Measurements from ENCODE around the gene TACC3.

TACC3 gene

DNA sequence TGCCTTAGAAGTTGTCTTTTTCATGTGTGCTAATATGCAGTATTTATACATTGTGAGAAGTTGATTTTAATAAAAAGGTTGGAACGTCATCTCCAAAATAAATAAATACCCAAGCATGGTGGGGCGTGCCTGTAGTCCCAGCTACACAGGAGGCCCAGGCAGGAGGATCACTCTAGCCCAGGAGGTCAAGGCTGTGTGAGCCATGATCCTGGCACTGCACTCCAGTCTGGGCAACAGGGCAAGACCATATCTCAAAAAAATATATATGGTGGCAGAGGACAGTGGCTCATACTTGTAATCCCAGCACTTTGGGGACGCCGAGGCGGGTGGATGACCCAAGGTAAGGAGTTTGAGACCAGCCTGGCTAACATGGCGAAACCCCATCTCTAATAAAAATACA is 15.6 kb upstream of the TACC3 start:
- DNase-seq, result no peak

DNA sequence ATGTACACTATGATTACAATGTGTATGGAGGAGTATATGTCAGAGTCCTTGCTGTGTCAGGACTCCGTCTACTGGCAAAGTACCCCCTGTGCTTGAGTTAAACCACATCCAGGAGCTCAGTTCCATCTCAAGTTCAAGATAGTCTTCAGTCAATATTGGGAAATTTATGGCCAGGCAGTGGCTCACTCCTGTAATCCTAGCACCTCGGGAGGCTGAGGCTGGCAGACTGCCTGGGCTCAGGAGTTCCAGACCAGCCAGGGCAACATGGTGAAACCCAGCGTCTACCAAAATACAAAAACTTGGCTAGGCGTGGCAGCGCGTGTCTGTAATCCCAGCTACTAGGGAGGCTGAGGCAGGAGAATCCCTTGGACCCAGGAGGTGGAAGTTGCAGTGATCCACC is 15.0 kb upstream of the TACC3 start:
- no peak for DNase-seq

DNA sequence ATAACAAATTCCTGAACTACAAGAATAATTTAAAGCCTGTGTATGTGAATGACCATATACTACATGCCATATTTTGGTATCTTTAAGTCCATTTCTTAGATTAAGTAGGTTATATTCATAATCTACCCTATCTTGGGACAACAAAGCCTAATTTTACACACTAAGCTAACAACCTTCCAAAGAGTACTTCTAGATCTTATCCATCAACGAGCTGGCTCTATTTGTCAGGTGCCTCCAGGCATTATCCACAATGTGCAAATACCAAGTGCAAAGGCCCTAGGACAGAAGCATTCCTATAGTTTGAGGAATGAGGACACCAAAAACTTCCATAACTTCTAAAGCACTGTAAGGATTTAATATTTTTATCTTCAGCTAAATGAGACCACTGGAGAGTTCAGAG is 12.7 kb upstream of the TACC3 start:
- DNase-seq, result no peak

DNA sequence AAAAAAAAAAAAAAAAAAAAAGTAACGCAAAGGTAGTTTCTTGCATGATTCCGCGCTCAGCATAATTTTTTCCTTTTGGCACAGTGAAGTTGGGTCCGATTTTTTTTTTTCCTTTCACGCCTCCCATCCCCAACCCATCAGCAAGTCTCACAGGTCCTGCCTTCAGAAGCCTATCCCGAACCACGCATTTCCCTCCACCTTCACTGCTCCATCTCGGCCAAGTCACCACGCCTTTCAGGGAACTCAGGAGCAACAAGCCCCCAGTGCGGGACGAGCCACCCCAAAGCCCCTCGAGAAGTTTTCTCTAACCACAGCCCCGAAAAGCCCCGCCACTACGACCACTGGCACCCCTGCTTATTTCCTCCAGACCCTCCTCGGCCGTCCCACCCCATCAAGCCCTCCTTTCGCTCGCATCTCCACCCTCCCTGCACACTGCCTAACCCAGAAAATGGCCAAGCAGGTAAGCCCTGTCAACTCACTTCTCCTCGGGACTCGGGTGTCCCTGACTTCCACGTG is 10.2 kb upstream of the TACC3 start:
- no peak for DNase-seq

DNA sequence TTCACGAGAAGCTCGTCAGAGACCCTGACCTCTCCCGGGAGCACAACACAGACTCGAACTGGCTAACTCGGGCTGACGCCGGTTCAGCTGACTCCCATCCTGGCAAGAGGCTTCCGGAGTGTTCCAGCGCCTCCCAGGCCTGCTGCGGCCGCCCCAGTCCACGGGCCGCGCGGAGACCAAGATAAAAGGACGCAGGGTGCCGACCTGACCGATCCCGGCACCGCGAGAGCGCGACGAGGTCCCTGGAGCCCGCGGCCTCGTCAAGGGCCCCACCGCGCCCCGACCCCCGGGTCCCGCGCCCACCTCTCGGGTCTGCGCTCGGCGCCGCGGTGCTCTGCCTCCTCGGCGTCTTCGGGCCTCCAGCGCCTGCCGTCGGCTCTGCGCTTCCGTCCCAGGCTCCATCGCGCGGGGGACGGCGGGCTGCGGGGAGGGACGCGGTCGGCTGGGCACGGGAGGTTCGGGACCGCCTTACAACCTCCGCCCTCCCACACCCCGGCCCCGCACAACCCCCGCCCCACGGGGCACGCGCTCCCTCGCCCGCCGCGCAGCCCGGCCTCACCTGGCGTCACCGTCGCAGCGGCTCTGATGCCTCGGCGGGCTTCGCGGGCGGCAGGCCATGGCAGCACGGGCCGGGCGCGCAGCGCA is 9.6 kb upstream of the TACC3 start:
- DNase-seq, result no peak

DNA sequence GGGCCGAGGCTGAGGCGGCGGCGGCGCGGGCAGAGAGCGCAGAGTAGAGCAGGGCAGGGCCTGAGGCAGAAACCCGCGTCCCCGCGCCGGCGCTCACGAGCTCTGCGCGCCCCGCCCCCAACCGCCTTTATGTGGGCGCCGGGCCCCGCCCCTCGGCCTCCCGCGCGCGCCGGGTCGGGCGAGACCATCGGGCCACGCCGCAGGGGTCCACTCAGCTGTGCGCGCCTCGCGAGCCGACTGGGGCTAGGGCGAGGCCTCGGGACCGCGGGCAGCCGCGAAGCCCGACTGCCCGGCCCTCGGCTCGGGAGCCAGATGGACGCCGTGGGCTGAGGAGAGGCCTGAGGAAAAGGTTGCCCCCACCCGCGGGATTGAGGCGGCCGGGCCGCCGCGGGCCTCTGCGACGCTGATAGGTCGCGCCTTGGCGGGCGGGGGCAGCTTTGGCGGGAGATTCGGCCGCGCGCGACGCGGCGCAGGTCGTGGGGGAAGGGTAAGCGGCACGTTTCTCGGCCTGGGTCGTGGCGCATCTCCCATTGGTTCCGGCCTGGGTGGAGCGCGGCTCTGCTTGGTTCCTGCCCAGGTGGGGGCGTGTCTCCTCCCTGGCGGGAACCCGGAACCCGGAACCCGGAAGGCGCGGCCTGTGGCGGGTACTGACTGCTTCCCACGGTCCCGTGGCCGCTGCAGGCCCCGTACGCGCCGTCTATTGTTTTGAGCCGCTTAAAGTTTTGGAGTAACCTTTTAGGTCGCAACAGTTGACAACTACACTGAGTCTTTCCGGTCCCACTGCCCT is 8.9 kb upstream of the TACC3 start, which contains the start of gene SLBP:
SLBP (minus strand) TSS at position 104 of the 787 bp plus-strand sequence. CDS start 131 bp downstream, outside the sequence.
- peak; percentile 40 for DNase-seq

DNA sequence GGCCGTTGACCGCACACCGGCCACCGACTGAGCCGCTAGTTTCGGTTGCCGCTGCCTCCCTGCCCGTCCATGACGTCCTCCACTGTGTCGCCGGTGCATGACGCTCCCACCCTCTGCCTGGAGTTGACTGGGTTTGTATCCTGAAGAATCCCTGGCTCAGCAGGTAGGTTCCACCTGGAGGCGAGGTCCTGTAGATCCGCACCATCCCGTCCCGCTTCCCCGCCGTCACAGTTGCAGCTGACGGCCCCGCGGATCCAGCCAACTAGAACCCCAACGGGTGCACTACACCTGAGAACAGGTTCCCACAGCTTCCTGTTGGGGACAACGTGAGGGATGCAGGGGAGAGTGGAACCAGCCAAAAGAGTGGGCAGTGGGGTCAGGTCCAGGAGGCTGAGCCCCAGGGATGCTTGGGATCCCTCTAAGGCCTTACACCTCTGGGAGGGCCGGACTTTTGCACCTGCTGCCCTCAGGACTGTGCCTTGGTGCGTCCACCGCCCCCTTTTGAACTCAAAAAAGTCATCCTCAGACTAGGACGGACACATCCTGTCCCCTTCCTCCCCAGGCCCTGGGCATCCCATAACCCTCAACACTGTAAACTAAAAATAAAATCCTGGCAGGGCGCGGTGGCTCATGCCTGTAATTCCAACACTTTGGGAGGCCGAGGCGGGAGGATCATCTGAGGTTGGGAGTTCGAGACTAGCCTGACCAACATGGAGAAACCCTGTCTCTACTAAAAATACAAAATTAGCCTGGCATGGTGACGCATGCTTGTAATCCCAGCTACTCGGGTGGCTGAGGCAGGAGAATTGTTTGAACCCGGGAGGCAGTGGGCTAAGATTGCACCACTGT is 8.1 kb upstream of the TACC3 start:
- DNase-seq, result no peak

DNA sequence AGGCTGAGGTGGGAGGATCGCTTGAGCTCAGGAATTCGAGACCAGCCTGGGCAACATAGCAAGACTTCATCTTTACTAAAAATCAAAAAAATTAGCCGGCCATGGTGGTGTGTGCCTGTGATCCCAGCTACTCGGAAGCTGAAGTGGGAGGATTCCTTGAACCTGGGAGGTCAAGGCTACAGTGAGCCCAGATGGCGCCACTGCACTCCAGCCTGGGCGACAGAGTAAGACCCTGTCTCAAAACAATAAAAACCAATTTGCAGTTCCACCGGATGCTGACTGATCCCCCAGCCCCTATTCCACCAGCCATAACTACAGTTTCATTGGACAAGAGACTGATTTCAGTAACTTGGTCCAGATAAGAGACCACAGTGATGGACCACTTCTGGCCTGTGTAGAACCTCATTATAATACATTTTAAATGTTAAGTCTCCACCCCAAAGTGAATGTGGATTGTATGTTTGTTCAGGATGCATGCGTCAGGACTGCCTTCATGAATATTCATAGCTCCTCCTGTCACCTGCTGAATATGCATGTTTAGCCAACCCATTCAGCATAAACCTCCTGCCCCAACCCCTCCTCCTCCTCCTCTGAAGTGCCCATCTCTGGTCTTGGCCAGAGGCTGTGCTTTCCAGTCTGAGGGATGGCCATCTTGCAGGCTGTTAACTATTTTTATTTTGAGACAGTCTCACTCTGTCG is 6.9 kb upstream of the TACC3 start:
- DNase-seq, result no peak

DNA sequence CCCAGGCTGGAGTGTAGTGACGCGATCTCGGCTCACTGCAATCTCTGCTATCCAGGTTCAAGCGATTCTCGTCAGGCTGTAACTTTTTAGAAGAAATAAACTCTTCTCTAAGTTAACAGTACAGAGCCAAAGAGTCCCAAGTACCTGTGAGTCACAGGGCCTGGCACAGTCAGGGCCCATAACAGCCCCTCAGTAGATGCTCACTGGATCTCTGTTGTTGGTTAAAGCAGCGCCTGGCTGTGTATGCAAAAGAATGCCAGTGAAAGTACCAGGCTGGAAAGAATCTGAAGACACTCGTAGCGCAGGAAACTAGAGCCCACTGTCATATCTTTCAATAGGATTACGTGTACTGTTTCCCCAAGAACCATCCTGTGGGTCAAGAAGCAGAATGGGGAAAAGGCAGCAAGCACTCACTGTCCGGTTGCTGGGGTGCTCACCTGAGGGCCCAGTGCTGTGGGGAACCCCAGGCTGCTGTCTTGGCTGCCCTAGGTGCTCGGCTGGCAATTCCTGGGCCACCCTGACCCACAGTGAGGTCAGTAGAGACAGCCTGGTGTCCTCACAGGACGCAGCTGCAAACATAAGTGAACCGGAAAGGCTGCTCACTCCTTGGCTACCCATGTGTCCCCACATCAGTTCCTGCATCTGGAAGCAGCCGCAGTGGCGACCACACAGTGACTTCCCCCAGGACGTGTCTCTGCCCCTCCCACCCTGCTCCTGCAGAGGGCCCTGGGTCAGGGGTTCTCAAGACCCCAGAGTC is 6.1 kb upstream of the TACC3 start:
- DNase-seq, result no peak

DNA sequence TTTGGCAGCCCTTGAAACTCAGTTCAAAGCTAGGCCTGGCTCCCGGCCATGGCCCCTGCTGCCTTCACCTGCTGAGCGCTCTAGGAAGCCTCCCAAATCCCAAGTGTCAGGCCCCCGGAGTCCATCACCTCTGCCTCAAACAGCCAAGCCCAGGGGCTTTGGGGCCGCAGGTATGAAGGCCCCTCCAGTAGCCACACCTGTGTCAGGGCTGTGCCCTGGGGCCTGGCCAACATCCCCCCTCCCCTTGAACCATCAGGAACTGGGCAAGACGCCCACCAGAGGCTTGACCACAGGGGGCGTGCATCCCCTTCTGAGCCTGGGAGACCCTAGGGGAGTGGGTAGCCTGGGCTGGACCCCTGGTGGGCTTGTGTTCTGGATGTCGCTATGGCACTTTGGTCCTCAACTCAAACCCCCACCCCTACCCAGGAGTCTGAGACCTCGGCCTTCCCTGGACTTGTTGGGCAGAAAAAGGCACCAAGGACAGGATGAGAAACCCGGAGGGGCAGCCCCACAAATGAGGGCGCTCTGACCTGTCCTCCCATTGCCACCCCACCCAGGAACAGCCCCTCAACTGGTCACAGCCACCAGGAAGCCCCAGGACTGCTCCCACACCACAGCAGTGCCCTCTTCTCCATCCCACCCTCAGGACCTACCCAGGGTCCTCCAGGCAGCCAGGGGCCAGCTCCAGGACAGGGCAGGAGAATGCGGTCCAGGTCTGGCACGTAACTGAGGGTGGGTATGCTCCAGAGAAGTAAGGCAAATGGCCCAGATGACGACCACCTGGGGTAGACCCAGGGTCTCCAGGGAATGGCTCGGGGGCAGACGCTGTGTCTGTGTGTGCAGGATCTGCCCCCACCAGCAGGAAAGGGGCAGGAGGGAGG is 5.0 kb upstream of the TACC3 start:
- DNase-seq, result no peak

DNA sequence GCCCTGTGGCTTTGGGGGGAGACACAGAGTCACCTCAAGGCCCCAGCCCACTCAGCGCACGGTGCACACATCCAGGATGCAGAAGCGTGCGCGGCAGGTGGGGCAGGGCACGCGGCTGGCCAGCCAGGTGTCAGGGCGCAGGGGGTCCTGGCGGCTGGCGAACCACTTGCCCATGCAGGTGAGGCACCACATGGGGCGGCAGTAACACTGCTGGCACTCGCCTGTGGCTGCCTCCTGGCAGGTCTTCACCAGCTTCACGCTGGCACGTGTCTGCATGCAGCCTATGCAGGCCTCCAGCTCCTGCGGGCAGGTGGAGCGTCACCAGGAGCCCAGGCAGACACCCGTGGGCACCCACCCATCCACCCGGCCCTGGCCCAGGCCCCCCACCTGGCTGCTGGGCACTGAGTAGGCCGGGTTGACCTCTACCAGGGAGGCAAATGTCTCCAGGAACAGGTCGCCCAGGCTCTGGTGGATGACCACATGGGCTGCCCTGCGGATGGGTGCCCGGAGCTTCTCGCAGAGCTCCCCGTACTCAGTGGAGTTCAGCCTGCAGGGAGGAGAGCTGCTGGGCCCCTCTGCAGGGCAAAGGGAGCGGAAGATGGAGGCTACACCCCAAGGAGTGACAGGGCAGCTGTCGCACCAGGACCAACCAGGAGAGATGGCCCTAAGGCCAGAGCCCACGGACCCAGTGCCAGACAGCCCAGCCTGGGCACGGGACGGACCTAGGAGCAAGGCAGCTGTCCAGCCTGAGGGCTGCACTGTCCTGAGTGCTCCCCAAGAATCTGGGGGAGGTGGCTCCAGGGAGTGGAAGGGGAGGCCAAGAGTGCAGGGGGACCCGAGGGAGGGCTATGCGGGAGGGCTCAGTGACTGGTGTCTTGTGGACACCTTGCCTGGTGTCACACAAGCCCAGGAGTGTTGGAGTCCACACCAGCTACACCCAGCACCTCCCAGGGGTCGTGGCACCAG is 3.9 kb upstream of the TACC3 start:
- no peak for DNase-seq

DNA sequence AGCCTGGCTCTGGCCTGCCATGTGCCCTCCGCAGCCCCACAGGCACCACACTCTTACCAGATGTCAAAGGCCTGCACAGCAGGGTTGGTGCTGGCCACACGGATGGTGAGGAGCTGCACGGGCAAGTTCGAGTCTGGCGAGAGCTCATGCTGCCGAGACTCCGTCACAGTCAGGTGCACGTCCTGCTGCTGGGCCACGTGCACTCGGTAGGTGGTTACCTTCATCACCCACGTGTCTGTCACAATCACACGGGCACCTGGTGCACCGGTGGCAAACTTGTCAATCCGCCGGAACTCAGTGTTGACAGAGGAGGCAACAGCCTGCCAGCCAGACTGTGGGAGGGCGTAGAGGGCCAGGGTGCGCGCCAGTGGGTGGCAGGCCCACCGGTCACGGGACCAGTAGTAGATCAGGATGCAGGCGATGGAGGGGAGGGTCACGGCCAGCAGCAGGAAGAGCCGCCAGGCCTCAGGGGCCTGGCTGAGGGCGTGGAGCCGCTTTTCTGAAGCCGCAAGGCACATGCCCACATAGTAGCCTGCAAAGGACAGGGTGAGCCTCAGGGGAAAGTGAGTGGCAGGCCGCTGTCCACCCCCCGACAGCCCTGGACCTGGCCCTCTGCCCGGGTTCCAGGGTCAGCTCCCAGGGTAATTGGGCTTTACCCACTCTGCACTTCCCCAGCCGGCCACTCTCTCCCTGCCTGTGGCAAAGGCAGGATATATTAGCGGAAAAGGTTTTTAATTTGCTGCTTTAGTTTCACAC is 3.0 kb upstream of the TACC3 start:
- DNase-seq, result no peak

DNA sequence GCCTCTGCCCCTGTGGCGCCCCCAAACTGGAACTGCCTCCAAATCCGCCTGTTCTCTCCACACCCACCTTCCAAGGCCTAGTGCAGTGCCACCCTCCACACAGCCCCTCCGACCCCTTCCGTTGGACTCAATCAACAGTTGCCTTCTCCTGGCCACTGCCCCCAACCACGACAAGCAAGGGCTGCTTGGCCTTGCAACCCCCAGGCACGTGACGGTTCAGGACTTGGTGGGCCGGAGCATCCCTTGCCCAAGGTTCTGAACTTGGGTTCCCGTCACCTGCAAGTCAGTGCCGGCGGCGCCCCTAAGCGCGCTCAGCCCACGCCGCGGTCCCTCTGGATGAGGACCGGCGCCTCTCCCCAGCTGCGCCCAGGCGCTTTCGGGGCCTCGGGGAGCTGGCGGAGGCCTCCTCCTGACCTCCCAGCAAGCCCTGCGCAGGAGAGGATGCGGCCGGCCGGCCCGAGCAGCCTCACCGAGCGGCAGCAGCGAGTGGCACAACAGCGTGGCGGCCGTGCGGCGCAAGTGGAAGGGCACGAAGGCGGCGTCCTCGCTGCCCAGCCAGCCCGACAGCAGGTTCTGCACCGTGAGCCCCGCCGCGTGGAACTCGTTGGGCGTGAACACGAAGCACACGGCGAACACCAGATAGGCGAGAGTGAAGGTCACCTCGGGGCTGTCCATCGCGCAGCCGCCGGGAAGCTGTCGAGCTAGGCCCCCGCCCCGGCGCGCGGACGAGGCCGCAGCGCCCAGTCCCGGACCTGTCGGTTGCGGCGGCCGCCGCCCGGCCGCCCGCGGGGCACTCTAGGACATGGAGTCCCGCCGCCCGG is 948 bp upstream of the TACC3 start:
- DNase-seq, result no peak

DNA sequence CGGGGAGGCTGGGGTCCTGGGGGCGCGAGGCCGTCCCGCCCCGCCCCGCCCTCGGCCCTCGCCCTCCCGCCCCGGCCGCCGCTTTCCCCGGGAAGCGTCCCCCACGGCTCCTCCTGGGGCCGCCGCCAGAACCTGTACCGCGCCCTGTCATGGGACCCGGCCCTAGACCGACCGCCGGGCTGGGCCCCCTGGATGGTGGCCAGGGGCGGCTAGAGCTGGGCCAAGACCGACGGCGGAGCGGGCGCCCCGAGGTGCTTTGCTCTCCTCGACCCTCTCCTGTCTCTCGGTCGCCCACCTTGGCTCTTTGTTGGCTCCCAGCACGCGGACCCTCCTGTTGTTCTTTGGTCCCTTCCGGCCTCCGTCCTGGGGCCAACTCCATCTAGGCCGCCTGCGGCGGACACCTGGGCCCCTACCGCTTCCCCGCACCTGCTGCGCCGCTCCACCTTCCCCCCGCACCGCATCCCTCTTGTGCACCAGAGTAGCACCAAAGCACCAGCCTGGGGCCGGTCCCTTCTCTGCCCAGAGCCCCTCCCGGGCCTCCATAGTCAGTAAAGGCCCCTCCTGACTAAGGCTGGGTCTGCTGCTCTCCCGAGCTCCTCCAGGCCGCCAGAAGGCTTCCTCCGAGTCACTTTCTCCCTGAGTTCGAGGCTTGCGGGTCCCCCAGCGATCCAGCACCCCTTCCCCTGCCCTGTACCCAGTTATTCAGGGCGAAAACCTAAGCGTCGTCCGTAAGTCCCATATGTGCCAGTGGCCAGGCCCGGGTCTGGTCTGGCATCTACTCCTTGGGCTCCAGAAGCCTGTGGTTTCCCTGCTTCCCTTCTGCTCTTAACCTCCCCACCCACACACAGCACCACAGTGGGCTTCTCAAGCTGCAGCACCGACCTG is 587 bp downstream of the TACC3 start:
- no peak for DNase-seq

DNA sequence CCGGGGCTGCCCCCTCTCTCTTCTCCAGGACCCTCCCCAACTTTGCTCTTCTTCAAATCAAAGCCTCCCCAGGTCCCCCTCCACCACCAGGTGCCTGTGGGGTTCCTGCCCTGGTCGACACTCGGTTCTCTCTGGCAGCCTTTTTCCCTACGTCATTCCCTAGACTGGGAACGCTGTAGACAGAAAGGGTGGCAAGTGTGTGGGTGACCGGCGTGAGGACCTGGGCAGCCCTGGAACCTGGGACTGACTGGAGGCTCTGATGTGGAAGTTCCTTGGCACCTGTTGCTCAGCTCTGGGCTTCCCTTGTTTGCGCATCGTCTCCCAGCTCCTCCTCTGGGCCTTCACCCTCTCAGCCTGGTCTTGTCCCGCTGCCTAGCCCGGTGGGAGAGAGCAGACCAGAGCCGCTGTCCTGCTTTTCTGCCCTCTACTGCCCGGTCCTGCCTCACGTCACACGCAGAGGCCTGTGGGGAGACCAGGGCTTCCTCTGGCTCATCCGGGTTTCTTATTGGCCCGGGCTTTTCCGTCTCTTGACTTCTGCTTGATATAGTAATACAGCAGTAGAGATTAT is 1.3 kb downstream of the TACC3 start:
- no peak for DNase-seq

DNA sequence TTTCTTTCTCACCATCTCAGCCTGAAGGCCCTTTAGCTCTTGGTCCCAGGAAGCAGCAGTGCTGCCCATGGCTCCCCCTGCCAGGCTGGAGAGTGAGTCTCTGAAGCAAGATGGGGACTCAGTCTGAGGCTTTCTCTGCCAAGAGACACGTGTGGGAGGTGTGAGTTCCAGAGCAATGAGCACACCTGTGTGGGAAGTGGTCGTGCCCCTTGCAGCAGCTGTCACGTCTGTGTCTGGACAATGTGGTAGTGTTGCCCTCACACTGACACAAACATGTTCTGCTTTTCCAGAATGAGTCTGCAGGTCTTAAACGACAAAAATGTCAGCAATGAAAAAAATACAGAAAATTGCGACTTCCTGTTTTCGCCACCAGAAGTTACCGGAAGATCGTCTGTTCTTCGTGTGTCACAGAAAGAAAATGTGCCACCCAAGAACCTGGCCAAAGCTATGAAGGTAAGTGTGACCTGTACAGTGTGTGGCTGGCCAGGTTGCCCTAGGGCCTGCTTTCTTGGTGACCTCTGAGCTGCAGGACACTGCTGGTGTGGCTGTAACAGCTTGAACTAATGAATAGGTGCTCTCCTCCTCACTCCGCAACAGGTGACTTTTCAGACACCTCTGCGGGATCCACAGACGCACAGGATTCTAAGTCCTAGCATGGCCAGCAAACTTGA is 1.9 kb downstream of the TACC3 start:
- DNase-seq, result no peak
